GM21367 (cell line): Measurements from ENCODE around the gene SETD3.

ENCODE experiments used
- ATAC-seq: cut with Tn5 transposase; IDR thresholded peaks from one replicate; pipeline ENCODE4 v1.9.1; 2021; ENCODE audit not compliant: unreplicated experiment

SETD3 gene

DNA sequence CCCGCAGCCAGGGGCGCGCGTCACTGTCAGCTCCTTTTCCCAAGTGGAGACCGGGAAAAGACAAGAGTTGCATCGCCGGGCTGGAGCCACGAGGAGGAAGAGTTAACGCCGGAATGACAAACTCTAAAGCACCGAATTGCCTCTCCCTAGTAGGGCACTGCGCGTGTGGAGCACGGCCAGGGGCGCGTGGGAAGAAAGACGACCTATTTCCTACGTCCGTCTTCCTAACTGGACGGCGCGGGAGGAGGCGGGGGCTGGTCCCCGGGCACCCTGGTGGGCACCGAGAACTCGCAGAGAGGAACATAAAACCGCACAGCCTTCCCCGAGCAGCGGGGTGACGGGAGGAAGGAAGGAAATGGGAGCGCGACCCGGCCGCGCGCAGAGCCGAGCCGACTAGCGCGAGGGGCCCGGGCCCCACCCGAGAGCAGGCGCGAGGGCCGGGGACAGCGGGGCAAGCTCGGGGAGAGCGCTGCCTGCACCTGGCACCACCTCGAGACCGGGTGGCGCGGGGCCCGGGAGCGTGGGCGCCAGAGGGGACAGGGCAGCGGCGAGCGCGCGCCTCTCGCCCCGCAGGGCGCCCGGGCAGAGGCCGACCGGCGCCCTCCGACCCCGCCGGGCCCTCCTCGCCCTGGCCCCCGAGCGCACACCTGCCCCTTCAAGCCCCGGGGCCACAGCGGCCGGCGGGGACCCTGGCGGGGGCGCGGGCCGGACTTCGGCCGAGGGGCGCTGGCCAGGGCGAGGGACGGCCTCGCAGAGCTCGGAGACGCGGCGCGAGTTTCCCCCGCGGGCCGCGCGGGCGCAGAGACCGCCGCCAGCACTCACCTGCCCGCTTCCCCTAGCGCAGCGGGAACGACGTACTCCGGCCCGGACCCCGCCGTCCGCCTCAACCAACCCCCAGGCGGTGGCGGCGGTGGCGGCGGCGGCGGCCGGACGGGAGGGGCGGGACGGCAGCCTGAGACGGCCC, at the start of gene SETD3:
Gene SETD3 (minus strand): TSS at position 954 of the 964 bp plus-strand sequence. CDS start 15,054 bp downstream, outside the sequence.
- ATAC-seq = no peak

DNA sequence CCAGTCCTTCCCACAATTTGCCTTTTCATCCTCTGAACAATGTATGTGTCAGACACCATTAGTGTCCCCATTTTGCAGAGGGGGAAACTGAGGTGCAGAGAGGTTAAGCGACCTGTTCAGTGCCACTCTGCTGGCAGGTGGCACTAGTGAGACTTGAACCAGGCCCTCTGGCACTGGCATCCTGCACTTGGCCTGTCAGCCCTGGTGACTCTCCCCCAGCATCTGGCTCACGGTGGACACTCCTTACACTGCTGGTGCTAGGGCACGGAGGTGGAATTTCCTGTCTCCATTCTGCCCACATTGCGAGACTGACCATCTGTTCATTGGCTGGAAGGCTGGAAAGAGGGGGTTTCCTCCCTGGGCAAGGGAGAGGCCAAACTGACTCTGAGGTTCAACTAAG, 49.2 kb upstream of the SETD3 start:
- ATAC-seq = no peak

- no peak for ATAC-seq
Observed at GRCh38 chr14:99527427-99528076, 46.9 kb upstream of the SETD3 start.

GRCh38 chr14:99527026-99527425, 46.4 kb upstream of the SETD3 start:
- ATAC-seq = no peak

DNA sequence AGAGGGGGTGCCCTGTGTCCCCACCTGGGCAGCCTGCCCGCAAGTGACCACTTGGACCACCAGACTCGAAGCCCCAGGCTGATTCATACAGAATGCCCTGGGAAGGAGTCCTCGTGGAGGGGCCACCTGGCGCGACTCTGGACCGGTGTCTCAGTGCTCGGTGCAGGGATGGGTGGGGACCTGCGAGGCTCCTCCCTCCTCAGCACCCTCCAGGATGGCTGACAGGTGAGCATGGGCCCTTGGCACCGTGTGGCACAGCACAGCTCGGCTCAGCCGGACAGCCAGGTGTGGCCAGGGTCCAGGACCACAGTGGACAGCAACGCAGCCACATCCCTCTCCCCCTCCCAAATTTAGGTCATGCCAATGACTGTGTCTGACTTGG, 45.0 kb upstream of the SETD3 start:
- no peak for ATAC-seq

GRCh38 chr14:99524804-99525698, 44.4 kb upstream of the SETD3 start:
- no peak for ATAC-seq

DNA sequence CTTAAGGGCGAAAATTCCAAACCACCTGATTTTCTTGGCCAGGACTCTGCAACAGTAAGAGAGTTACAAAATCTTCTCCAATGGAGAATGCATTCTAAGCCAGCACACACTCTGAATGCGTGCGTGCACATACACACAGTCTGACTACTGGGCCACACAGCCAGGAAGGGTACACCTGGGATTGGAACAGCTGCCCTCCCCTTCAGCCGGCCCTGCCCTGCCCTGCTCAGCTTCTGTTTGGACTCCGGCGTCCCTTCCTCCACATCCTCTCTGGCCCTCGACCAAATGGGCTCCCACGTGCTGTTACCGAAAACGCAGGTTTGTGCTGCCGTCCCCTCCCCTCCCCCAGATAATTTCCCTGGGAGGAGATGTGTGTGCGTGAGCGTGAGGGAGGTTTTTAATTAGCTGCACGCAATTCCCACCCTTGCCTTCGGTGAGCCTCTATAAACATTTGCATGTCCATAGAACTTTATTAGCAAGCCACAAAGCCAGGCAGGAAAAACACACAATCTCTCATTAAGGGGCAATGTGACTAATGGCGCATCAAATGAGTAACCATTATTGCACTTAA, 43.5 kb upstream of the SETD3 start:
- ATAC-seq = no peak

- ATAC-seq = no peak
Observed at GRCh38 chr14:99523704-99524055, 43.0 kb upstream of the SETD3 start.

GRCh38 chr14:99522934-99523703, 42.5 kb upstream of the SETD3 start:
- no peak for ATAC-seq

DNA sequence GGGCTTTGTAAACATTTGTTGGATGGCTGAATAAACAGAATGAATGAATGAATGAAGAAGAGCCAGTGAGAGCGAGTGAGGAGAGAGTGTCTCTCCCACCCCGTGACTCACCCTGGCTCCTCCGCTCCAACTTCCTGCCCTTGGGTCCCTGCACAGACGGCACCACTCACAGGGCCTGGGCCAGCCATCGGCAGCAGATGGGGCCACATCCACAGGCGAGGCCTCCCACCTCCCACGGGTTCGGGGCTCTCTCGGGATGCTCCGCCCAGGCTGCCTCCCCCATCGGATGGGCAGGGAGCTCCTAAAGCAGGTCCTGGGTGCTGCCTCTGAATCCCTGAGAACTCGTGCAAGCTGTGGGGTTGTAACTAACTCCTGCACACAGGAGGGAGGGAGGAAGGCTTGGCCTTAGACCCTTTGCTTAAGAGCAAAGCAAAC, 41.8 kb upstream of the SETD3 start:
- no peak for ATAC-seq

GRCh38 chr14:99522025-99522401, 41.4 kb upstream of the SETD3 start:
- ATAC-seq = no peak

- no peak for ATAC-seq
Observed at GRCh38 chr14:99521176-99522024, 40.7 kb upstream of the SETD3 start.

GRCh38 chr14:99520571-99521081, 40.0 kb upstream of the SETD3 start:
- ATAC-seq = no peak

DNA sequence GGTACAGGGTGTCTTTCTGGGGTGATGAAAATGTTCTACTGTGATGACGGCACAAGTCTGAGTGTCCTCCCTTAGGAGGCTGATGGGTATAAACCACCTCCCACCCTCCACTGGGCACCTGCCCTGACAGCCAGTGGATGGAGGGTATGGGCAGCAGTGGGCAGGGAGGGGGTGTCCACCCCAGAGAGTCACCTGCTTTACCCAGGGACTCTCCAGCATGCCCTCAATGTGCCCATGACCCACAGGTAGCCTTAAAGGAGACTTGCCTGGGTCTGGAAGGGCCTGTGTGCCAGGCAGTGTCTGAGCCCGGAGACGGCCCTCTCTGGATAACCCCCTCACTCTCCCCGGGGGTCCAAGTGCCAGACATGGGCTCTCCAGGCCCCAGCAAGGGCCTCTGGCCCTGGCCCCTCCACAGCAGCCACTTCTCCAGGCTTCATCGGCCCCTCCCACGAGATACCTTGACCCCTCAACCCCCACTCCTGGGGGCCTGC, 39.3 kb upstream of the SETD3 start:
- no peak for ATAC-seq

DNA sequence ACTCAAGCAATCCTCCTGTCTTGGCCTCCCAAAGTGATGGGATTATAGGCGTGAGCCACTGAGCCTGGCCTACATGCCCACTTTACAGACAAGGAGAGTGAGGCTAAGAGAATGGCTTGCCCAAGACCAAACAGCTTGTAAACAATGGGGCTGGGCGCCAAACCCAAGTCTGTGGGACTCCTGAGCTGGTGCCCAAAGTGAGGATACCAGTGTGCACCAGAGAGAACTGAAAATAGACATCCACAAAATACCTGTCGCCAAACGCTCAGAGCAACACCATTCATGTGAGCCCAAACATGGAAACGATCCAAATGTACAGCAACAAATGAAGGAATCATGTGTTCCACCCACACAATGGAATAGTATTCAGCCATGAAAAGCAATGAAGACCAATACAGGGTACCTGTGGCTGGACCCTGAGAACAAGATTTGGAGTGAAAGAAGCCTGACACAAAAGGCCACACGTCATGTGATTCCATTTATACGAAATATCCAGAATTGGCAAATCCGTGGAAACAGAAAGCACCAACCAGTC, 38.8 kb upstream of the SETD3 start:
- ATAC-seq = no peak

GRCh38 chr14:99518441-99519346, 38.0 kb upstream of the SETD3 start:
- peak; percentile 66 for ATAC-seq

DNA sequence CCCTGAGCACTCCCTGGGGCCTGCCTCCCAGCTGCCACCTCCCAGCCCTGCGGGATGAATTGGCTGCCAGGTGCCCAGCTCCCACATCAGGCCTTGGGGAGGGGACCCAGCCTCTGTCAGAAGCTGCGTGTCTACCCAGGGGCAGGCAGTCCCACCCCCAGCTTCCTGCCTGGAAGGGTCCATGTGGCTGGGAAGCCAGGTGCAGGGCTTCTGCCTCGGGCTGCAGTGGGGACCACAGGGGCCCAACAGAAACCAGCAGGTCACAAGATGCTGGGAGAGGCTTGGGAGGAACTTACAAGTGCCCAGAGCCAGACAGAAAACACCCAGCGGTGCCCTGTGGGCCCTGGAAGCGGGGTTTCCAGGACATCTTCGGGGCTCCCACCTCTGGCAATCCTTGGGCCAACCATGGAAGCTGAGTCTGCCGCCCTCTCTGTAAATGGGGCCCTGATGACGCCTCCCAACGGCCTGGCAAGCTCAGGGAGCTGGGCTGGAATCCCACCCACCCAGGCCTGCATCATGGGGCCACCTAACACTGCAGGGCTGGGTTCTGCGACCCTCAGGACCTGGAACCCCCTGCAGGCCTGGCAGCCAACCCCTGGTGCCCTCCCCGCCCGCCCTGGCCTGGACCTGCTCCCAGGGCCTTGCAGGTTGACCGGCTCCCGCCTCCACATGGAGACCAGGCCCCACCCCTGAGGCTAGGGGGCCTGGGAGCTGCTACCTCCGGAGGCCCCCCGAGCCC, 37.2 kb upstream of the SETD3 start:
- no peak for ATAC-seq
